Measurements from ENCODE around the gene GRK2. TPM values are rescaled to one million over a fixed set of nuclear protein-coding genes. Genes with fewer than 3 reads are reported as not detected.

GRK2 gene
- total and polyA plus RNA-seq, 2 of the 8 experiments (the other 6 are each of a cell fraction or from before 2014, with no cell fraction given): 47.3 to 49.7 TPM

GRCh38 chr11:67300756-67301312 lies 34.6 kb downstream of the GRK2 start:
- Histone ChIP-seq H3K36me3 (ENCODE audit: control insufficient read depth in 2 of 4, insufficient read depth in 4 of 4, low read length in 3 of 4) (peaks cover 0 to 15% (median 7%) of the 10 kb centered on the region in 4 experiments; a peak in 3 of 8 replicates), H3K9ac (replicated peaks in 1 of 4; ENCODE audit: extremely low read depth in 1 of 4, low read depth in 3 of 4, low read length in 3 of 4) (no peak overlapping the region), H2BK120ac (replicated peaks; ENCODE audit: low read depth, low read length) (no peak overlapping the region), H3K9me3 (ENCODE audit: insufficient read depth in 2 of 2, low read depth in 1 of 2, low read length in 1 of 2) (no peaks in the 10 kb centered on the region; a peak in 1 of 4 replicates), H4K91ac (replicated peaks; ENCODE audit: insufficient read length, low read length) (no peak overlapping the region), H3K27ac (ENCODE audit: low read depth, low read length) (no peak overlapping the region), H2BK12ac (ENCODE audit: low read depth, low read length) (no peak overlapping the region), H3K4me3 (ENCODE audit: extremely low read depth in 1 of 4, insufficient read depth in 2 of 4, low read depth in 3 of 4, low read length in 4 of 4) (no peak overlapping the region), H2BK5ac (ENCODE audit: low read depth, low read length) (no peak overlapping the region), H3K4me1 (replicated peaks in 1 of 4; ENCODE audit: control insufficient read depth in 3 of 4, insufficient read depth in 4 of 4, low read length in 3 of 4) (peaks cover 0 to 20% (median 16%) of the 10 kb centered on the region in 4 experiments; a peak in 5 of 7 replicates), H3K4ac (replicated peaks; ENCODE audit: insufficient read length, low read depth, low read length) (no peak overlapping the region), H3K56ac (replicated peaks; ENCODE audit: insufficient read length, low read depth, low read length) (no peak overlapping the region), H3K14ac (ENCODE audit: insufficient read length) (no peak overlapping the region), H2AFZ (ENCODE audit: low read length) (no peak overlapping the region), H2BK20ac (ENCODE audit: low read length) (no peak overlapping the region), H2BK15ac (ENCODE audit: low read length) (no peak overlapping the region), H2AK5ac (ENCODE audit: low read depth, low read length) (no peak overlapping the region), H3K27me3 (replicated peaks in 1 of 4; ENCODE audit: control insufficient read depth in 3 of 4, extremely low read depth in 1 of 4, insufficient read depth in 3 of 4, low read length in 3 of 4) (peaks cover 0 to 11% (median 7%) of the 10 kb centered on the region in 4 experiments; a peak in 5 of 7 replicates), H3K79me1 (ENCODE audit: low read depth, low read length) (no peaks in the 10 kb centered on the region; the same call in 1 of the 2 replicates), H3K4me2 (ENCODE audit: insufficient read depth in 1 of 2, low read depth in 2 of 2, low read length in 2 of 2) (no peak overlapping the region; a peak in 1 of 4 replicates), H3K79me2 (ENCODE audit: control insufficient read depth in 1 of 2, insufficient read depth in 2 of 2, low read length in 2 of 2) (no peaks in the 10 kb centered on the region), H4K8ac (ENCODE audit: extremely low read depth, insufficient read depth, low read length) (no peak overlapping the region), H3K23me2 (ENCODE audit: low read depth, low read length) (peaks cover 19% of the 10 kb centered on the region; the same call in 1 of the 2 replicates), H3K23ac (ENCODE audit: insufficient read length) (no peak overlapping the region), H4K20me1 (replicated peaks in 1 of 2; ENCODE audit: control insufficient read depth in 1 of 2, insufficient read depth in 2 of 2, low read length in 2 of 2) (peaks cover 0 to 11% of the 10 kb centered on the region in 2 experiments), H4K5ac (ENCODE audit: insufficient read length, low read depth, low read length) (no peak overlapping the region), H3K18ac (ENCODE audit: extremely low read depth, low read length) (no peak overlapping the region)
- TF ChIP-seq NRF1 (IDR thresholded peaks at IDR 0.05; ENCODE audit: low read depth, low read length) (no peak), SIX5 (IDR thresholded peaks at IDR 0.05; ENCODE audit: low read depth, low read length) (no peak), FOSL1 (IDR thresholded peaks at IDR 0.05; ENCODE audit: insufficient read depth, low read depth, low read length) (no peak), RBBP5 (IDR thresholded peaks at IDR 0.05; ENCODE audit: borderline replicate concordance, low read depth, low read length) (no peak), CHD2 (IDR thresholded peaks at IDR 0.05; ENCODE audit: low read length) (no peak), ZNF274 (IDR thresholded peaks at IDR 0.05; ENCODE audit: borderline replicate concordance, extremely low read depth, low read length) (no peak), TEAD4 (IDR thresholded peaks at IDR 0.05; ENCODE audit: low read depth, low read length) (no peak), MAFK (IDR thresholded peaks at IDR 0.05; ENCODE audit: low read depth, low read length) (no peak)
- DNase-seq (ENCODE audit: low read depth in 1 of 2, low spot score in 2 of 2) (no peak), FAIRE-seq (no peak)
- POLR2A ChIA-PET (ENCODE audit: partially characterized antibody): interaction anchor here (0.7 to 9.7 kb wide), 5 partner anchors 11 to 60 kb away, joined by 3 to 106 read pairs (median 10); partner anchors contain the start of gene ANKRD13D
- CTCF ChIA-PET (ENCODE audit: partially characterized antibody): interaction anchor here (0.9 to 4.8 kb wide), 8 partner anchors 10 to 248 kb away, joined by 3 to 33 read pairs (median 4); no protein-coding TSS in a partner anchor
- 94% methylated on average over 22 of the region's 22 CpGs; no CpG with 5 or more reads in 1 of the 2 experiments for WGBS, 2 experiments (ENCODE audit: extremely low coverage in 1 of 2, insufficient coverage in 1 of 2, insufficient read length in 1 of 2, insufficient replicate concordance in 2 of 2, low coverage in 1 of 2, low lambda C conversion rate in 2 of 2, missing lambda C conversion rate in 1 of 2)

Measured in H1 (cell line).